Activated CD8-positive, alpha-beta memory T cell treated with anti-CD3 and anti-CD28 coated beads for 1 hour (primary cell): ENCODE results near the gene HCFC2.
"Not testable (repeated sequence)": the region's sequence is repeated elsewhere in the genome, so short reads cannot be mapped to it uniquely, and the experiment has no call there.

ENCODE experiments used
- DNase-seq, 2 donors: peaks; one replicate each; pipeline ENCODE4 v3.0.0-alpha.2; 2020; ENCODE audit warnings: low read depth in 1 of 2; ENCODE audit errors: extremely low read depth in 1 of 2

HCFC2 gene

GRCh38 chr12:104064031-104064841, at the start of gene HCFC2:
Gene HCFC2, plus strand, starts transcription at chr12:104064531. Its CDS starts 30 bp downstream, at chr12:104064561.
- peak; percentile 56 to 82 for DNase-seq

GRCh38 chr12:104021862-104022261, 42.5 kb upstream of the HCFC2 start:
- not testable (repeated sequence) for DNase-seq

- no peak for DNase-seq
Measured at GRCh38 chr12:104022786-104023185, 41.5 kb upstream of the HCFC2 start.

GRCh38 chr12:104023710-104024109, 40.6 kb upstream of the HCFC2 start:
- DNase-seq: no peak

GRCh38 chr12:104024348-104024747, 40.0 kb upstream of the HCFC2 start:
- no peak for DNase-seq

GRCh38 chr12:104025771-104026170, 38.6 kb upstream of the HCFC2 start:
- no peak for DNase-seq

- DNase-seq: no peak
Measured at GRCh38 chr12:104026841-104027599, 37.3 kb upstream of the HCFC2 start.

GRCh38 chr12:104030596-104030995, 33.7 kb upstream of the HCFC2 start:
- not testable (repeated sequence) for DNase-seq

GRCh38 chr12:104036143-104036542, 28.2 kb upstream of the HCFC2 start:
- DNase-seq: not testable (repeated sequence)

- DNase-seq: not testable (repeated sequence)
Measured at GRCh38 chr12:104039769-104040168, 24.6 kb upstream of the HCFC2 start.

GRCh38 chr12:104042580-104042979, 21.8 kb upstream of the HCFC2 start:
- no peak for DNase-seq

GRCh38 chr12:104044158-104044557, 20.2 kb upstream of the HCFC2 start:
- no peak for DNase-seq

GRCh38 chr12:104046306-104046705, 18.0 kb upstream of the HCFC2 start:
- no peak for DNase-seq

- DNase-seq: no peak
Measured at GRCh38 chr12:104048162-104048561, 16.2 kb upstream of the HCFC2 start.

- DNase-seq: no peak
Measured at GRCh38 chr12:104048811-104049210, 15.5 kb upstream of the HCFC2 start.

- no peak for DNase-seq
Measured at GRCh38 chr12:104049278-104049902, 14.9 kb upstream of the HCFC2 start.

GRCh38 chr12:104049903-104050356, 14.4 kb upstream of the HCFC2 start, which contains the start of gene GLT8D2:
Gene GLT8D2, minus strand, starts transcription at chr12:104050187. Its CDS starts 30,539 bp downstream, at chr12:104019648.
- no peak for DNase-seq

GRCh38 chr12:104050436-104050835, 13.9 kb upstream of the HCFC2 start:
- DNase-seq: no peak

- DNase-seq: no peak
Measured at GRCh38 chr12:104054681-104055346, 9.5 kb upstream of the HCFC2 start.

- DNase-seq: no peak
Measured at GRCh38 chr12:104055686-104056388, 8.5 kb upstream of the HCFC2 start.
